Activated gamma-delta T cell treated with anti-CD3 and anti-CD28 coated beads, Interleukin-2, amount 50 U/mL, for 16 hours (primary cell): ENCODE data around the gene BDKRB1.

ENCODE experiments used
- DNase-seq: peaks from one replicate; pipeline ENCODE4 v3.0.0-alpha.2; 2020; ENCODE audit warnings: low read depth

Gene BDKRB1

GRCh38 chr14:96255501-96256366 lies at the start of gene BDKRB1:
Gene BDKRB1 (plus strand): TSS chr14:96256210. CDS start chr14:96263683, 7,473 bp downstream.
- no peak for DNase-seq

- DNase-seq: no peak
Measured at GRCh38 chr14:96206461-96206860, 49.5 kb upstream of the BDKRB1 start.

DNA sequence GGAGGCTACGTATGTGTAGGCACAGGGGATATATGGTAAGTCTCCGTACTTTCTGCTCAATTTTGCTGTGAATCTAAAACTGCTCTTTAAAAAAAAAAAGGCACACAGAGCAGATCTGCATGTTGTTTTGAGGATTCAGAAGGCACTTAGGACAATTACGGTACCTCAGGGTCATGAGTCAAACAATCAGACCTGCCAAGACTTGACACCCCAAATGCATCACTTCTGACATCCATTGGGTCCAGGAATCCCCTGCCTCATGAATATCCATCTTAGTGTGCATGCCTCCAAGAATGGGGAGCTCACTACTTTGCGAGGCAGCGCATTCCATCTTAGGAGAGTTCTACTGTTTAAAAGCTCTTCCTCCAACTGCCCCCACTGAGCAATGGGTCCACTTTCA lies 48.3 kb upstream of the BDKRB1 start:
- DNase-seq: no peak

DNA sequence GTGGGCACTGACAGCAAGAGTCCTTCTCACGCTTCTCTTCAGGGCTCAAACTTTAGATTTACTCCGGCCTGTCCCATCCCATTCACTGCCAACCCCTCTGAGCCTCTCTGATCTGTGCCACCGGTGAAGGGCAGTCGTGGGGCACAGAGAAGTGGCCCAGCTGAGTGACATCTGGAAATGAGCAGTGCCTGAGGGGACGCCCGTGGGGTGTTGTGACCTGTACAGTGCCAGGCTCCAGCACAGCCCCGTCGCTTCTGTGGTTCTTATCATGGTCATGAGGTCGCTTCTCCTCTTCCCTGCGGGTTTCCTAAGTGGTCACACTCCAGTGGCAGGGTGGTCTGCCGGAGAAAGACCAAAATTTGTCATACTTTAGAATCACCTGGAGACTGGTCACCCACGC lies 47.3 kb upstream of the BDKRB1 start:
- no peak for DNase-seq

- DNase-seq: no peak
Measured at GRCh38 chr14:96212140-96212539, 43.9 kb upstream of the BDKRB1 start.

- no peak for DNase-seq
Measured at GRCh38 chr14:96212896-96213295, 43.1 kb upstream of the BDKRB1 start.

DNA sequence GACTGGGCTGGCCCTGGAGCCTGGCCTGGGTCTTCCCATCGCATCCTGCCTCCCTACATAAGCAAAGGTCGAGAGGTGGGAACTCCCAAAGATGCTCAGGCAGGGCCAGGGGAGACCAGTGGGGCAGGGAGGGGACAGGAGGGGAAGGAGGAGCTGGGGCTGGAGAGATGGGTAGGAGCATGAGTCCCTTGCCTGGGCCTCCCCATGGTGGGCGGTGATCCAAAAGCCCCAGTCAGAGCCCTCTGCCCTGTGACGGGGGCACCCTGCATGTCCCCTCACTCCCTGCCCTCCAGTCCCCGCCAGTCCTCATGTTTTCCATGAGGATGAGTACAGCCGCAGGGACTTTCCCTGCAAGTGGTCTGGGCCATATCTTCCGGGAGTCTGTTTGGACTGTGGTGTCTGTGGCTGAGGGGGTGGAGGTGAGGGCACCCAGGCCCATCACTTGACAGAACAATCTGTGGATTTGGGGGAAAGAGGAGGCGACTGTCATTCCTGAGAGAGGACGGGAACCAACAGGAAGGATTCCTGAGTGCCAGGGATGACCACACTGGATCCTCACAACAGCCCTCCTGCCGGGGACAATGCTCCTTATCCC lies 42.0 kb upstream of the BDKRB1 start:
- no peak for DNase-seq

DNA sequence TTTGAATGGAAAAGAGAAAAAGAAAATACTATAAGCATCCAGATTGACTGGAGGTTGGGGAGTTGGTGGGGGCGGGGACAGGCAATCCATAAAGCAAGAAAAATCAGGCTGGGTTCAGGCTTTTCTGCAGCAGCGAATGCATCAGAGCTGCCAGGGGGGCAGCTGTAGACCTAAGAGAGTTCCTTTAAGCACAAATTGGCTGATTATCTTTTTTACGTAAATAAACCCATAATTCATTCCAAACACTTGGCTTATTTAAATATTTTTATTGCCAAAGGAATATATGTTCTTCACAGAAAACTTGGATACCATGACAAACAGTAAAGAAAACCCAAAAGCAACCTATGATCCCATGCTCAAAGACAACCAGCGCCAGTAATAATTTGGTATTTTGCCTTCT lies 41.2 kb upstream of the BDKRB1 start:
- DNase-seq: no peak

GRCh38 chr14:96215452-96216244 lies 40.4 kb upstream of the BDKRB1 start:
- no peak for DNase-seq

- no peak for DNase-seq
Measured at GRCh38 chr14:96216627-96217026, 39.4 kb upstream of the BDKRB1 start.

DNA sequence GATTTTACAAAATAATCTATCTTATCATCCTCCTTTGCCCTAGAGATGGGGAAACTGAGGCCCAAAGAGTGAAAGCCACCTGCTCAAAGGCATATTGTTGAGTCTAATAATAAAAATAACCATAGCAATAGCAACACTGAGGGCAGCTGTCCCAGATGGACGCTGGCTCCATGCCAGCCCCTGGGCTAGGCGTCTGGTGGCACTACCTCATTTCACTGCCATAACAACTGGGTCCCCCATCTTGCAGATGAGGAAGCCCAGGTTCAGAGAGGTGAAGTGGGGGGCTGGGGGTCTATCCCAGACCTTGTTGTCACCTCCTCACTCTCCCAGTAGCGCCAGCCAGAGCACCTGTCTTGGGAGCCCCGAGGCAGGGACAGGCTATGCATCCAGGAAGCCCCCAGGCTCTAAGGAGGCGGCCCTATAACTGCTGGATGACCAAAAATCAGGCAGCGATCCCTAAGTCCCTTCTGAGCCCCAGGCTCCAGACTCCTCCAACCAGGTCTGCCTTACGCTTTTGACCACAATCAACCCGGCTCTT lies 38.6 kb upstream of the BDKRB1 start:
- DNase-seq: no peak

- DNase-seq: no peak
Measured at GRCh38 chr14:96221109-96221650, 34.8 kb upstream of the BDKRB1 start.

GRCh38 chr14:96221841-96222240 lies 34.2 kb upstream of the BDKRB1 start:
- DNase-seq: no peak

DNA sequence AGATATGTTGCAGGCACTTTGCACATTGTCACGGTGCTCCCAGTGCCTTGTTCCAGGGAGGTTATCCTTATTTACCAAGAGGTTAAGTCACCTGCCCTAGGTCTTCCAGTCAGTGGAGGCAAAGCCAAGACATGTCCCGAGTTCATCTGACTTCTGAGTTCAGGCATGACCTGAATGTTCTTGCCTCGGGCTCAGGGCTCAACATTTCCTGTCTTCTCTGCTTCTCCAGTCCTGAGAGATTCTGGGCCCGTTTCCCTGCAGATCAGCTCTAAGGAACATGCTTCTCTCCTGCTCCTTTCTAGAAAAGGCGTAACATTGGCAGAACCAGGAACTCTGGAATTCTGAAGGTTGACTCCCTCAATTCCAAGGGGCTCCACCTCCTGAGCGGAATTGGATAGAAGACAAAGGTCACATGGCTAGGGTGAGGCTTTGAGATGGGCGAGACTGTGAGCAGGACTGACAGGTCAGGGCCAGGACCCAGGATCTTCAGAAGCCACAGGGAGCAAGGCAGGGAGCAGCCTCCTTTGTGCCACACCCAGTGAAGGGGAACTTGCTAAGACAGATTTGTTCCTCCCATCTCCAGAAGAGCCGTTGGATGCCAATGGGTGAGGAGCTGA lies 31.4 kb upstream of the BDKRB1 start:
- no peak for DNase-seq

DNA sequence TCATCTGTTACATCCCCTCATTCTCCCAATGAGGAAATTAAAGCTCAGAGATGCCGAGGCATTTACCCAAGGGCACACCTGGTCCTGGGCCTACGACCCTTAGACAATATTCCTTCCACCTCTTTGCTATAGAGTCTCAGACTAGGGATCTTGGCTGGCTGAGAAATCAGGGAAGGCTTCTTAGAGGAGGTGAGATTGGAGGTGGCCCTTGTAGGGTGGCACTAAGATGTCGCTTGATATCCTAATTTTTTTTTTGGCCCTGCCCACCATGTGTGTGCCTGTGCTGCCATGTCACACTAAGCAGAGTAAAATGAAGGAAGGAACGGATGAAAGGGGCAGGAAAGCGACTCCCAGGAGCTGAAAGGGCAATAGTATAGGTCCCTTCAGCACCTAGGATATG lies 30.8 kb upstream of the BDKRB1 start:
- DNase-seq: no peak

DNA sequence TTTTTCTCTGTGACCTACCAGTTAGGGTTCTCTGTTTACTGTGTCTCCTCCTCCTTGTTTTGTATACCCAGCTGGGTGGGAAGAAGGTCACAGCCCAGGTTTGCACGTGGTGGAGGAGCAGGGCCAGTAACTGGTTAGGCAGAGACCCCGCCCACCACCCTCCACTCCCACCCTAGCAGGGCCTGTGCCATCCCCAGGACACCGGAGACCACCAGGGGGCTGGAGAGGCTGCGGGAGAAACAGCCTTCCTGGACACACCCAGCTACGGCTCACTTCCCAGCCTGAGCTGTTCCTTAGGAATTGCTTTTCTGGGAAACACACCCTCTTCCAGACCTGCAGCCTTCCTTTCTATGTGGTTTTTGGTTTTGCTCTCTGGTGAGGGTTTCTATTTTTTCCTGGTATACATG lies 30.3 kb upstream of the BDKRB1 start:
- no peak for DNase-seq

- no peak for DNase-seq
Measured at GRCh38 chr14:96227428-96227827, 28.6 kb upstream of the BDKRB1 start.

DNA sequence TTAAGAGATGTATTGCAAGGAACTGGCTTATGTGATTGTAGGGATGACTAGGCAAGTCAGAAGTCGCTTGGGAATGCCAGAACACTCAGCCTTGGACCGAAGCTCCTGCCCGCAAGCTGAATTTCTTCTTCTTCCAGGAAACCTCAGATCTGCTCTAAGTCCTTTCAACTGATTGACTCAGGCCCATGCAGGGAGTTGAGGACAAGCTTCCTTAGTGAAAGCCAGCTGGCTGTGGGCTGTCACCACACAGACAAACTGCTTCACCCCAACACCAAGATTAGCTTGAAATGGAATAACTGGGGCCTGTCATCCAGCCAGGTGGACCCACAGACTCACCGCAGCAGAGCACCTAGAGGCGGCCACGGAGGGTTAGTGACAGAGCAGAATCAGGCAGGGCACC lies 26.7 kb upstream of the BDKRB1 start:
- DNase-seq: no peak

- no peak for DNase-seq
Measured at GRCh38 chr14:96231056-96231455, 25.0 kb upstream of the BDKRB1 start.

DNA sequence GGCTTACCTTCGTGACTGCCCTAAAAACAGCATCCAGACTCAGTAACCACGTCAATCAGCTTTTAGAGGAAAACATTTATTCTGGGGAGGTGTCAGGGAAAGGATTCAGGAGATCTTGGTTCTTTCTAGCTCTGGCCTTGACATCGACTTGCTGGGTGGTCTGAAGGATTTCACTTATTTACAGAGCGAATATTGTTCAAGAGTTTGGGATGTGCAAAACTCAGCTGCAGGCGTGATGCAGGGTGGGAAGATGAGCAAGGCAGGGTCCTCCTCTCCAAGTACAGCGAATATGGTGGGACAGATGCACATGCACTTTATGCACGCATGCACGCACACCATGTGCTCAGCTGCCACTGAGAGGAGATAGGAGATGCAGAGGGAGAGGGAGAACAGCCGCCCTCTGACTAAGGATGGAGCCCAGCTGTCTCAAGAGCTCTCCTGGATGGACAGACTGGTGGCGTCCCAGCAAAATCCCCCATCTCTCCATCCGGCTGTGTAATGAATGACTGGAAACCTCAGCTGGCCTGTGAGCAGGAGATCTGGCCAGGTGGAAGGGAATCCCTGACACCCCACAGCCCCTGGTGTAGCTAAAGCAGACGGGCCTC lies 24.4 kb upstream of the BDKRB1 start:
- DNase-seq: no peak

- no peak for DNase-seq
Measured at GRCh38 chr14:96232506-96232905, 23.5 kb upstream of the BDKRB1 start.
